Activated naive CD4-positive, alpha-beta T cell treated with anti-CD3 and anti-CD28 coated beads, Interleukin-2, amount 50 U/mL, for 16 hours (primary cell): ENCODE results near the gene CKMT2.

ENCODE experiments used
- DNase-seq: peaks from one replicate; pipeline ENCODE4 v3.0.0-alpha.2; 2020

CKMT2 gene

DNA sequence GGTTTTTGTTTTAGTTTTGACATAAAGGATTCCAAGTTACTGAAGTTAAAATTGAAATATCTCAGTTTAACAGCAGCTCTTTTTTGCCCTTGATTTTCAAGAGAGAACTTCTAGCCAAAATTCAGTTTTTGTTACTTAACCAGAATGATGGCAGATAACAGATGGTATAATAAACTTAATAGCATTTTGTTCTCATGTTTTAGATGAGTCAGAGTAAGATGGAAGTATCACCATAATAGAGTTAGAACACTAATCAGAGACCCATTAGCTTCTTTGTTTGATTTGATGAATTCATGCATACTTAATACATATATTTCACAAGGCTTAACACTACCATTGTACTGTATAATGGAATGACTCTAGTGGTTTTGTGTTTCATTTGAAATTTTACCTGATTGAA, 80.2 kb downstream of the CKMT2 start:
- DNase-seq = no peak

DNA sequence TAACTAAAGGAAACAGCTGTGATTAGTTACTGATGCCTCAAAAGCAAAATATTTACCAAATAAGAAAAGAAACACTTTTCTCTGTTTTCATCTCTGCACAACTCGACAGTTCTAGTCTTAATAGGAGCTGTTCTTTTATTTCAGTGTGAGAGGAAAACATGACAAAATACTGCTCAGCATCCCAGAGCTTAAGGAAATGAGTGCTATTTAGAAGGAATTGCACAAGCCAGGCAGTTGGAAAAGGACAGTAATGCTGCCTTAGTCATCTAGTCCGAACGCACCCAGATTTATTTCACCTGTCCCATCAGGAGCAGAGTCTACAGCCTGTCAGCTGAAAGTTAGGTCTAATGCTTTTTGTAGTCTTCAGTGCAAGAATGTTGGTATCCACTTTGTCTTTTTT, 80.6 kb downstream of the CKMT2 start:
- no peak for DNase-seq

GRCh38 chr5:81314581-81314980, 81.5 kb downstream of the CKMT2 start:
- no peak for DNase-seq

- no peak for DNase-seq
Observed at GRCh38 chr5:81315336-81315735, 82.2 kb downstream of the CKMT2 start.

DNA sequence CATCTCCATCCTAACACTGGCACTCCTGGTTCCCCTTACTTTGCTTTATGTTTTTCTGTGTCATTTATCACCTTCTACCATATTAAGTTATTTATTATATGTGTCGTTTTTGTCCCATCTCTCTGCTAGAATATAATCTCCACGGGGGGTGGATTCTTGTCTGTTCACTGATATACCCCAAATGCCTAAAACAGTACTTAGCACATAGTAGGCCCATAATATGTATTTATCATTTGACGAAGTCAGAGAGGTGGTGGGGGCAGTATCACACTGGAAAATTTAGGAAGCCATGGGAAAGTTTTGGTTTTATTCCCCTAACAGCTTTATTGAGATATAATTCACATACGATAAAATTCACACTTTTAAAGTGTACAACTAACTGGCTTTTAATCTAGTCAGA, 82.7 kb downstream of the CKMT2 start:
- DNase-seq = no peak
